HUDEP-2 (cell line): Measurements from ENCODE around the gene ALDH1L2.
"Not testable (repeated sequence)": the region's sequence is repeated elsewhere in the genome, so short reads cannot be mapped to it uniquely, and the experiment has no call there.

Experiments
- DNase-seq, 76 experiments: peaks; one replicate each; lab custom pipeline; 2025; ENCODE audit not compliant: unreplicated experiment in 76 of 76; lab: John Stamatoyannopoulos, UW

Gene ALDH1L2

DNA sequence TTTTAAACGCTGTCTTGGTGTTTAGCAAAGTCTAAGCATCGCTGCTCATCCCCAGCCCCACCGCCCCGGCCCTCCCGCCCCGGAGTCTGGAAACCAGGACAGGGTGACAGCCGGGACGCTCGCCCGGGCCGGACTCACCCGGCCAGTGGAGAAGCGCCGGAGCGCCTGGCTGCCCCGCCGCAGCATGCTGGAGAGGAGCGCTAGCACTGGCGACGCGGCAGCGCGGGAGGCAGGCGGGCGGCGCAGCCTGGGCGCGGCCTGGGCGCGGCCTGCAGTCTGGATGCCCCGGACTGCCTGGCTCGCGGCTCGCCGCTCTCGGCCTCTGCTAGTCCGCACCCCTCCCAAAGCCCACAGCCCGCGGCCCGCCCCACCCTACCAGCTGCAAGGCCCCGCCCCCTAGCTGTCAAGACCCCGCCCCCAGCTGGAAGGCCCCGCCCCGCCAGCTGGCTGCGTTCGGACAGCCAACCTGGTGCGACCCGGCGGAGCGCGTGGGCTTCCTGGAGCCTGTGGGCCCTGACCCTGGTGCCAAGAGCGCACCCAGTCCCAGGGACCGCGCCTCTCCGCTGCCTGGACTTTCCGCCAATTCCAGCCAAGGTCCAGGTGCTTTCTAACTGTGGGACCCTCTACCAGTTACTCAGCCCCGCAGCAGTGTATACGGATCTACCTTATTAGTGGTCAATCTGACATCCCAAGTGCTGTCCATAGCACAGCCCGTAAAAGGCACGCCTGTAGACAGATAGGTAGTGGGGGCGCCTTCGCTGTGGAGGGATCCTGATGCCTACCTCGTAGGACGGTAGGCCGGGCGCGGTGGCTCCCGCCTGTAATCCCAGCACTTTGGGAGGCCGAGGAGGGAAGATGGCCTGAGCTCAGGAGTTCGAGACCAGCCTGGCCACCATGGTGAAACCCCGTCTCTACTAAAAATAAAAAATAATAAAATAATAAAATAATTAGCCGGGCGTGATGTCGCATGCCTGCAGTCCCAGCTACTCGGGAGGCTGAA lies at the start of gene ALDH1L2:
ALDH1L2 (minus strand) TSS at position 208 of the 1,000 bp plus-strand sequence; CDS start at position 186, 22 bp downstream.
- DNase-seq, result peak in 61 of 76 experiments; percentile 6 to 74 (median 45)

DNA sequence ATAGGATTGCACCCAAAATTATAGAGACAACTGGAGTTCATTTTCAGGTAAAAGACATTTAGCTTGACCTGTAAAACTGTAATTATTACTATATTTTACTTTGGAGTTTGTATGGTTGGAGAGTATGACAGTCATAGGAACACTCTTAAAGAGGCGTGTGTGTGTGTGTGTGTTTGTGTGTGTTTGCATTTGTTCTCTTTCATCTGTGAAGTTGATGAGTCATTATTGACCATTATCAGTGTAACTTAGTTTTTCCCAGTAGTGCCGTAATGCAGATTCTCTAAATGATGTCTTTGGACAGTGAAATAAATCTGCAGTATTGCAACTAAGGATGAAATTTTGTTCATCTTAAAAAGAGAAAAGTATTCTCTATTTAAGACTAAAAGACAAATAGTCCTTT lies 36.3 kb upstream of the ALDH1L2 start:
- peak in 5 of 76 experiments; percentile 5 to 20 (median 12) for DNase-seq

DNA sequence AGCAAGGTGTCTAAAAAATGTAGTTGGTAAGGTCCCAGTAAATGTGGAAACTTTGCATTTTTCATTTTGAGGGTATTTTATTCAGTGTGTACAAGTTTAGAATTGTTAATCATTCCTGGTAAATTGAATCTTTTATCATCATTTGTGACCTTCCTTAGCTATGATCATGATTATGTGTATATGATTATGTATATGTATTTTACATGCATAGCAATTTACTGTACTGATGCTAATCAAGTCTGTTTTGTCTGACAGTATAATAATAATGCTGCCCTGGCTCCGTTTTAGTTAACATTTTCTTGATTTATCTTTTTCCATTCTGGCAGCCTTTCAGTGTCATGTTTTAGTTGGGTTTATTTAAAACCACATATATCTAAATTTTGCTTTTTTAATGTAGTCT lies 32.7 kb upstream of the ALDH1L2 start:
- DNase-seq, result no peak

DNA sequence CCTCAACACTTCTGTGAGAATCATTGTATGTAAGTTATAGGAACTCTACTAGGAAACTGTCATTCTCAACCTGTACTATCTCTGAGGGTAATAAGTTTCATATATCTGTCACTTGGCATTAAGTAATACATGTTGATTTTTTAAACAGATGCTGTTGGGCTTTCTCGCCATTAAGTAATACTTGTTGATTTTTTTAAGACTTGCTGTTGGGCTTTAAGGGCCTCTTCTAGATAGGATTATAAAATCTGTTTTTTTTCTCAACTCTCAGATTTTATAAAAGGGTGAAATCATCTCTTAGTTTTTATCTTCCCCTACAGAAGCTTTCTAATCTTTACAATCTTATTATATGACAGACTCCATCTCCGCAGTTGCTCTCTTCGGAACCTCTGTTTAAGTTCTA lies 28.8 kb upstream of the ALDH1L2 start:
- DNase-seq, result no peak

DNA sequence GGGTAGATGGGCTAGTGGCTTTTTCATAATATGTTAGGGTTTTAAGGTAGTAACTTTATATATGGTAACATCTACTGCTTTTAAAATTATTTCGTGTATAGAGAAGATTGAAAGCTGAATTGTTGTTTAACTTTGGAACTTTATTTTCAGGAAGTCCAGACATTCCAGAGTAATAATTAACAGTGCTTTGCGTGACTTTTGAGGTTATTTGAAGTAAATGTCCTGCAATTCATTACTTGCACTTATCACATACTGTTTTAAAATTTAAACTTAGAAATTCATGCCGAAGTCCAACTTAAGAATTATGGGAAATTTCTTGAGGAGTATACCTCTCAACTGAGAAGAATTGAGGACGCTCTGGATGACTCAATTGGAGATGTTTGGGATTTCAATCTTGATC lies 26.6 kb upstream of the ALDH1L2 start:
- DNase-seq, result no peak

DNA sequence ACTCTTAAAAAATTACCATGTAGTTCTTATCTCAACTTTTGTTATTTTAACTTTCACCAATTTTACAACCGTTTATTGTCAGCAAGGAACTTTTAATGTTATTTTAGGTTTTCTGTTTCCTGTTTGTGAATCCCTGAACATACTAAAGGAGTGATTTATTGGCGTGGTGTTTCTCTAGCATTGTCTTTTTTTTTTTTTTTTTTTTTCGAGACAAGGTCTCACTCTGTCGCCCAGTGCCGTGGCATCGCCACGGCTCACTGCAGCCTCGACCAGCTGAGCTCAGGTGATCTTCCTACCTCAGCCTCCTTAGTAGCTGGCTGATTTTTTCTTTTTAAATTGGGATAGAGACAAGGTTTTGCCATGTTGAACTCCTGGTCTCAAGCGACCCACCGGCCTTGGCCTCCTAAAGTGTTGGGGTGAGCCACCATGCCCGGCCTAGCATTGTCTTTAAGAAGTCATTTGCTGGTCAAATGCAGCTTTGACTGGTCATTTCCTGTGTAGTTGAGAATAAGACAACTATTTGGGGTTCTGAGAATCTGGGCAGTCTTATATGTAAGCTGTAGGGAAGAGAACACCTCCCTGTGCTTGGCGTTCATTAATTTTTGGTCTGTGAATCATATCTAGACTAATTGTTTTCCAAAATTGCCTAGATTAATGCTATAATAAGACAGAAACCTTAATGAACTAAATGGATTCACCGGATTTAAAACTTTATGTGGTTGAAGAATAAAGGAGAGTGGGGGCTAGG lies 25.4 kb upstream of the ALDH1L2 start:
- DNase-seq, result no peak

DNA sequence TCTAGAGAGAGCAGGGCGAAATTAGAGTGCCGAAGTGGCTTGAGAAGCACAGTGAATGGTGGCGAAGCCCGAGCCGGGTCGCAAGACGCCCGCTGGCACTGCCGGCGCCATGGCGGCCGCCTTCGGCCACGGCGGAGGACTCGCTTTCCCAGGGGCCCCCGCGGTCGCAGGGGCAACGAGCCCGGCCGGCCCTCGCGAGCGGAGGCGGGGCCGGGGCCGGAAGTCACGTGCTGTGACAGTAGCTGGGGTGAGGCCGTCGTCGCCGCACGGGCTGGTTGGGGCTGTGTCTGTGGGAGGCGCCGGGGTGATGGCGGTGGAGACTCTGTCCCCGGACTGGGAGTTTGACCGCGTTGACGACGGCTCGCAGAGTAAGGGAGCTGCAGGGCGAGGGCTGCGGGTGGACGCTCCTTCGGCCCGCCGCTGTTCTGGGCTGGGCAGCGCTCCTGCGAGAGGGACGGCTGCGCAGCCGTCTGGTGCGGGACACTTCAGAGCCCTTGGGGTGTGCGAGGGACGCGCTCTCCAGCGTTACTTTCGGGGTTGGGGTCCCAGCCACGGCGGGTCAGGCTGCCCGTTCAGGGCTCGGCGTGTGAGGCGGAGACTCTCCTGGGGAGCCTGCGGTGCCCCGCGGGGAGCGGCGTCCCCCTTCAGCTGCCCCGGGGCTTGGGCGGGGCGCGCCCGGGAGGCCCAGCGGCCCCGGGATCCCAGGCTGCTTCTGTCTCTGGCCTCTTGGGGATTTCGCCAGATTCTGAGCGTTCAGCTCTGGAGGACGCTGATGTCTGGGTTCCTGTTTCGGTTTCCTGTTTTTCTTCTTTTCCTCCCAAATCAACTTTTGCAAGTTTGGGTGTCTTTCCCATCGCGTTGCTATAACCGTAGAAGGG lies 23.5 kb upstream of the ALDH1L2 start, which contains the start of gene WASHC4:
WASHC4 (plus strand) TSS at position 238 of the 878 bp plus-strand sequence; CDS start at position 308, 70 bp downstream.
- peak in 75 of 76 experiments; percentile 35 to 93 (median 84) for DNase-seq

DNA sequence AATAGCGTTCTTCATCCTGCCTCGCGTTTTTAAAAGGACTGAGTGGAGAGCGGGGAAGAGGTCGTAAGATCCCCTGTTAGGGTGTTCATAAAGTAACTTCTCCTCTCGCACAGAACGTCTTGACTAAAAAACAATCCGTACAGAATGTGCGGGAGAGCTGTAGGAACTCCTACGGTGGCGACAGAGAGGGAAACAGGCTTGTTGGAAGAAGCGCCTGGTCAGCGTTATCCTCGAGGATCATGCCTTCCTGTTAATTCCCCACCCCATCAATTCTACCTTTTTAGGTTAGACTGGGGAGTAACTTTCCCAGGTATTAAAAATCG lies 22.9 kb upstream of the ALDH1L2 start:
- DNase-seq, result peak in 3 of 76 experiments; percentile 42 to 65 (median 51)

DNA sequence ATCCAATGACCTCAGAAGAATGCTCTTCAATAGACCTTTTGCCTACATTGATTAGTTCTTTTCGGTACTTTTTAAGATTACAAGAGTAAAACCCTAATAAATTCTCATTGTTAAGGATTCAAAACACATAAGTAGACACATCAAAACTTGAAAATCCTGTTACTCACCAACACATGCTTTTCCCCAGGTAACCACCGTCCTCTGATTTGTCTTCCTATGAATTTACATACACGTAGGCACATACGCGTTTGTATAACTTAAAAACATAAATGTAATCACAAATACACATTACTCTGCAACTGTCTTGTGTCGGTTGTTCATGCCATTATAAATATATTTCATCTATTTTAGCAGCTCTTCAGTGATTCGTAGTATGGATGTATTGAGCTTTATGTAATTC lies 22.4 kb upstream of the ALDH1L2 start:
- no peak for DNase-seq

DNA sequence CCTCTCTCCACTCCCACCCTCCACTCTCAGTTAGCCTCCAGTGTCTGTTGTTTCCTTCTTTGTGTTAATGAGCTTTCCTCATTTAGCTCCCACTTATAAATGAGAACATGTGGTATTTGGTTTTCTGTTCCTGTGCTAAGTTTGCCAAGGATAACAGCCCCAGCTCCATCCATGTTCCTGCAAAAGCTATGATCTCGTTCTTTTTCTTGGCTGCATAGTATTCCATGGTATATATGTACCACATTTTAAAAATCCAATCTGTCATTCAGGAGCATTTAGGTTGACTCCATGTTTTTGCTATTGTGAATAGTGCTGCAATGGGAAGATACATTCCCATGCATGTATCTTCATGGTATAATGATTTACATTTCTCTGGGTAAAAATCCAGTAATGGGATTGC lies 20.5 kb upstream of the ALDH1L2 start:
- DNase-seq, result no peak

DNA sequence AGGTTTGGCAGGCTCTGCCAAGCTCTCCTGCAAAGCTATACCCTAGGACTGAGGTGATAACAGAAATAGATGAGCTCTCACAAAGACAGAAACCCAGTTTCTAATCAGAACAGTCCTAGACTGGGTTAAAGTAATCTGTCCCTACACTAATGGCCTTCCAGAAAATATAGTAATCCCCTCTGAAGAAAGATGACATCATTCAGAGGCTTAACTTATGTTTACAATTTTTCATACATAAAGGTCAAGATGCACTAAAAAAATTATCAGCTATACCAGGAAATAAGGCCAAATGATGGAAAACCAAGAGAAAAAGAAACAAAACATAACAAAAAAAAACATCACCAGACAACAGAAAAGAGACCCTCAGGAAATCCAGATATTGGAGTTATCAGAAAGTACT lies 18.4 kb upstream of the ALDH1L2 start:
- no peak for DNase-seq

DNA sequence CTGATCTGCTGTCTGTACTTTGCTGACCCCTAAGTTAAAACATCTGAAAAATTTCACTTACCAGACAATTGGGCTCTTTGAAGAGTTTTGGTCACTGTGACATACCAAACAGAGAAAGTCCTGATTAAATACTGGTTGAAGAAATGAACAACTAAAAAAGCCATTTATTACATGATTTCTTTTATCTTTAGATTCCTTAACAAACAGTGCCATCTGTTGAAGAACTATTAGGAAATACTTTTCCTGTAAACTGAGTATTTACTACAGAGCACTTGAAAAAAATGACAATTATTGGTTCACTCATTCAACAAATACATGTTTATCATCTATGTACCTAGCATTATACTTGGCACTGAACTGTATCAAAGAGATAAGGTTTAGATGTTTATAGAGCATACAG lies 16.7 kb upstream of the ALDH1L2 start:
- no peak for DNase-seq

DNA sequence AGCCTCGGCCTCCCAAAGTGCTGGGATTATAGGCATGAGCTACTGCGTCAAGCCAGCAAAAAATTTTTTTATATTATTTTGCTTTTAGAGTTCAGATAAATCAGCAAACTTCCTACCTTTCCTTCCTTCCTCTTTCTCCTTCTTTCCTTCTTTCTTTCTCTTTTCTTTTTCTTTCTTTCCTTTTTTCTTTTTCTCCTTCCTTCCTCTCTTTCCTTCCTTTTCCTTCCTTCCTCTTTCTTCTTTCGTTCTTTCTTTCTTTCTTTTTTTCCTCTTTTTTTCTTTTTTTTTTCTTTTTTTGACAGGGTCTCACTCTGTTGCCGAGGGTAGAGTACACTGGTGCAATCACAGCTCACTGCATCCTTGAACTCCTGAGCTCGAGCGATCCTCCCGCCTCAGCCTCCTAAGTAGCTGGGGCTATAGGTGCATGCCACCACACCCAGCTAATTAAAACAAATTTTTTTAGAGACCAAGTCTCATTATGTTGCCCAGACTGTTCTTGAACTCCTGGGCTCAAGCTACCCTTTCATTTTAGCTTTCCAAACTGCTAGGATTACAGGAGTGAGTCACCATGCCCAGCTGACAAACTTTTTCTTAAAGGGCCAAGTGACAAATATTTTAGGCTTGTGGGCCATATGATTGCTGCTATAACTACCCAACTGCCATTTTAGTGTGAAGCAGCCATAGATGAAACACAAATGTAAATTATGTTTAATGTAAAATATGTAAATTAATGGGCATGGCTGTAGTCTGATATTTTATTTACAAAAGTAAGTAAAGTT lies 16.1 kb upstream of the ALDH1L2 start:
- DNase-seq, result no peak

DNA sequence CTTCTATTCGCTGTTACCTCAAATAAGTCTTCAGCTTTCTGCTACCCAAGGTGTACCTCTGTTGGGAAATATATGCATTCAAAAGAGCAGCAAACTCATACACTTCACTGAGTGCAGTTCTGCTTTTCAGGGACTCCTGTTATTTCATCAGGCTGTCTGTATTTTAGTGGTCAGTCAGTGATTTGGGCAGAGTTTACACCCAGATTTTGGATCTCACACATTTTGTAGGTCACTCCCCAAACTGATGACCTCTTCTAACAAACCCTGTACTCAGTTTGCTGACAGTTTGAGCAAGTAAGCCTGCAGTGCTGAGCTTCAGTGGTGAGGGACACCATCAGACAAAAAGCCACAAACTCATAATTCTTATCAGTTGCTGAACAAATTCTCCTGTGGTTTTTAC lies 15.1 kb upstream of the ALDH1L2 start:
- DNase-seq, result no peak

DNA sequence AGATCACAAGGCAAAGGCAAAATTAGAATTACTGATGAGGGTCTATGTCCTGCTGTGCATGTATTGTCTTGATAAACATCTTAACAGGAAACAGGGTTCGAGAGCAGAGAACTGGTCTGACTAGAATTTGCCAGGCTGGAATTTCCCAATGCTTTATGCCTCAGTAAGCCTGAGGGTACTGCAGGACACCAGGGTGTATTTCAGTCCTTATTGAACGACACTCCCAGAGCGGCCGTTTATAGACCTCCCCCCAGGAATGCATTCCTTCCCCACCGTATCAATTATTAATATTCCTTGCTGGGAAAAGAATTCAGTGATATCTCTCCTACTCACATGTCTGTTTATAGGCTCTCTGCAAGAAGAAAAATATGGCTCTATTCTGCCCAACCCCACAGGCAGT lies 11.1 kb upstream of the ALDH1L2 start:
- DNase-seq, result not testable (repeated sequence)

DNA sequence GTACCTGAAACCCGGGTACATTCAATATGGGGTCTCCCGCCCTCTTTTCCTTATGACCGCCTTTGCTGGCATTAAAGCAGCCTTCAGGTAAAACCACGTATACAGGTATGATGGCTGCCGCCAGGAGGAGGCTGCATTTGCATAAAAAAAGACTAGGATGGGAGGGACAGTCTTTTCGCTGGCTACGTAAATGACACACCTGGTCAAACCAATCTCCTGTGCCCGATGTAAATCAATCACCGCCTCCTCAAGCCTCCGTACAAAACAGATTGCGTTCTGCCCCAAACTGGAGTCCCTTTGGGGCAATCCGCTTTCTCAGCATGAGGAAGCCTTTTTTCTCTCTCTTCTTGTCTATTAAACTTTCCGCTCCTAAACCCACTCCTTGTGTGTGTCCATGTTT lies 8.1 kb upstream of the ALDH1L2 start:
- no peak for DNase-seq

DNA sequence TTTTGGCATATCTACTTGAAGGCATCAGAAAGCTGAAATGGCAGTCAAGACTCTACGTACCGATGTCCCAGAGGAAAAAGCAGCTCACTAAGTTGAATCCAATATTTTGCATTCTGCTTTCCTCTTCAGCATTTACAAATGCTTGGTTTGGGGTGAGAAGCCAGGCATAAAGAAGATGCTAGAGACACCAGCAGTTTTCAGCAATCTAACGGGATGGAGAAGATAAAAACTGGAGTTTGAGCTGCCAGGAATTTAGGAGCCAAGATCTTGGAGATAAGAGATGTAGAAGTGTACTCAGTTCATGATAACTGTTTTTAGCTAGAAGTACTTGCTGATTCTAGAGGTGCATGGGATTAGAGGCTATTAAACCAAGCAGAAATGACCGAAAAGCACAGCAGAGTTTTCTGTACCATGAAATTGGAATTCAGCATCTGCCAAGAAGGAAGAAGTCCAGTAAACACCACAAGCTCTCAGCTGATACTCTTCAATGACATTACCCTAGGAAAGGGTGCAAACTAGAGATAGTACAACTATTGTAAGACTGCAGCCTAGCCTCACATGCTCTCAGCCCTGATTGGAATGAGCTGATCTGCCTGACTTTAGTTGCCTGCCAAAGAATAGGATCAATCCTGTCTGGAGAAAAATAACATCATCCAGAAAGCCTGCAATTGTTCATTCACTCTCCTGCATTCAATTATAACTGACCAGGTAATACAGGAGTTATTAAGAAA lies 7.4 kb upstream of the ALDH1L2 start:
- DNase-seq, result no peak

DNA sequence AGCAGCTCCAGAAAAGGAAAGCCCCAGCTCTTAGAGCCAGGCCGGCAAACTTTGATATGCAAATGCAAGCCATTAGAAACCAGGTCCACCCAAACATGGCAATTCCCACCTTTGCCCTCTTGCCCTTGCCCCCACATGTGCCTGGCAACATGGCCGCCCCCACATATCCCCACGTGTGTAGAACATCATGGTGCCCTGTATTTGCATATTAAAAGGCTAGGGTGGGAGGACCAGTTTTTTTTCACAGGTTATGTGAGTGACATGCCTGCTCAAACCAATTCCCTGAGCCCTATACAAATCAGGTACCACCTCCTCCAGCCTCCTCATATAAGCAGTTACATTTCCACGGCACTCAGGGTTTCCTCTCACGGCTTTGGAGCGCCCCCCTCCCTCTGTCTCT lies 6.1 kb upstream of the ALDH1L2 start:
- no peak for DNase-seq

DNA sequence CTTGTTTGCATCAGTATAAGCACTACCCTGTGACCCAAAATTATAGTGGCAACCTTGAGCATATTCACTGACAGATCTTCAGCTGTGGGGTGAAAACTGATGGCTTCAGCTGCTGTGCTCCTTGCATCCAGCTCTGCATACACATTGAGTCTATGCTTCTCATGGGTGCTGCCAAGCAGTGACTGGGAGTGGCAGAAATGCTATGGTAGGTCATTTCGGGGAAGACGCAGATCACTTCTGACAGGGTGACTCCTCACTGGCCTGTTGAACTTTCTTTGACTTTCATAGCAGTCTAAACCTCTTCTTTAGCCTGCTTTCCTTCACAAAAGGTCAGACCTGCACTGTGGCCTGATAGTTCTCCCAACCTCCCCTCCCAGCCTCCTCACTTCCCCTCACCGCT lies 5.6 kb upstream of the ALDH1L2 start:
- DNase-seq, result no peak
